Stimulated activated CD4-positive, alpha-beta T cell treated with anti-CD3 and anti-CD28 coated beads, Interleukin-12 subunit alpha, Interleukin-12 subunit beta, amount 100 ng/mL, for 4 hours (primary cell): ENCODE results near the gene PTH2.
"Not testable (repeated sequence)": the region's sequence is repeated elsewhere in the genome, so short reads cannot be mapped to it uniquely, and the experiment has no call there.

Experiments
- DNase-seq: peaks from one replicate; pipeline ENCODE4 v3.0.0-alpha.2; 2020

Gene PTH2, protein sequence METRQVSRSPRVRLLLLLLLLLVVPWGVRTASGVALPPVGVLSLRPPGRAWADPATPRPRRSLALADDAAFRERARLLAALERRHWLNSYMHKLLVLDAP

GRCh38 chr19:49423071-49423984 is at the start of gene PTH2:
TSS of gene PTH2 (minus strand) at chr19:49423441. CDS start at chr19:49423339, 102 bp downstream.
- DNase-seq = no peak

GRCh38 chr19:49472936-49473335 is 49.7 kb upstream of the PTH2 start:
- no peak for DNase-seq

GRCh38 chr19:49470615-49470978 is 47.4 kb upstream of the PTH2 start:
- no peak for DNase-seq

DNA sequence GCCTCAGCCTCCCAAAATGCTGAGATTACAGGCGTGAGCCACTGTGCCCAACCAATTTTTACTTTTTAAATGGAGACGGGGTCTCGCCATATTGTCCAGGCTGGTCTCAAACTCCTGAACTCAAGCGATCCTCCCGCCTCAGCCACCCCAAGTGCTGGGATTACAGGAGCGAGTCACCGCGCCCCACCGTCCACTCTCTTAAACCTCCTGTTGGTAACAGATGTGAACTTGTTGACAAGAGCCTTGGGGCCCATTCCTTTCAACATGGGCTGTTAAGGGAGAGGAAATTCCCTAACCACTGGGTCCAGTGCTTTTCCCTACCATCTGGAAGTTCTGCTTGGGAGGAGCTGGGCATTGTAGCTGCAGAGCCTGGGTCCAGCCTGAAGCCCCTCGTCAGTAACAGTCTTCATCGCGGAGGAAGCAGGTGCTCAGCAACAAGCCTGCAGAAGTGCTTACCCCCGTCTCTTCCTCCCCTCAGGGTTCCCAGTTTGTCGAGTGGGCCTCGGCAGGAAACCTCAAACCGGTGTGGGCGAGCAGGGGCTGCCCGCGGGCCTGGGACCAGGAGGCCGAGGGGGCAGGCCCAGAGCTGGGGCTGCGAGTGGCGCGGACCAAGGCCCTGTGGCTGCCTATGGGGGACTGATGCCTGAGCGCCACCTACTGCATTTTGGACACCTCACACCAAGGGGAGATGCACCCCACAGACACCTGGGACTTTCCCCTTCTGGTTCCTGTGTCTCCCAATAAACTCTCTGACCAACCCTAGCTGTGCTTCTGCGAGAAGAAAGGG is 46.8 kb upstream of the PTH2 start:
- DNase-seq = no peak

DNA sequence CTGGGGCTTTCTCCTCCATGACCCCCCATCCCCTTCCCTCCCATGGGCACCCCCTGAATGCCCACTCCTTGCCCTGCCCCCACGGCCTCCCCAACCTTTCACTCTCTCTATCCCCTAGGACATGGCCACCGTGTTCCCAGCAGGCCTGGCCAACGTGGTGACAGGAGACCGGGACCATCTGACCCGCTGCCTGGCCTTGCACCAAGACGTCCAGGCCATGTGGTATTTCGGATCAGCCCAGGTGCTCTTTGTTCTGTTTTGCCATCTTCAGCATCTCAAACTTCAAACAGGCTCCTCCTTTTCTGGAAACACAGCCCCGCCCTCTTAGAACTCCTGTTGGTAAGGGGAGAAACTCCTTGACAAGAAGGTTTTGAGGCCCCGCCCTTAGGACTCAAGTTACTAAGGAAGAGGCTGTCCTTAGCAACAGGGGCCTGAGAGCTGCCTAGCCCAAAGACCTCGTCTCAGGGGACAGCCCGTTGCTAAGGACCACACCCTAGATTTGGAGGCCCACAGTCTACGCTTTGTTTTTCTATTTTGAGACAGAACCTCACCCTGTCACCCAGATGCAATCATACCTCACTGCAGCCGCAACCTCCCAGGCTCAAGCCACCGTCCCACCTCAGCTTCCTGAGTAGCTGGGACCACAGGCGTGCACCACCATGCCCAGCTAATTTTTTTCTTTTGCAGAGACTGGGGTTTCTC is 45.7 kb upstream of the PTH2 start:
- DNase-seq = no peak

DNA sequence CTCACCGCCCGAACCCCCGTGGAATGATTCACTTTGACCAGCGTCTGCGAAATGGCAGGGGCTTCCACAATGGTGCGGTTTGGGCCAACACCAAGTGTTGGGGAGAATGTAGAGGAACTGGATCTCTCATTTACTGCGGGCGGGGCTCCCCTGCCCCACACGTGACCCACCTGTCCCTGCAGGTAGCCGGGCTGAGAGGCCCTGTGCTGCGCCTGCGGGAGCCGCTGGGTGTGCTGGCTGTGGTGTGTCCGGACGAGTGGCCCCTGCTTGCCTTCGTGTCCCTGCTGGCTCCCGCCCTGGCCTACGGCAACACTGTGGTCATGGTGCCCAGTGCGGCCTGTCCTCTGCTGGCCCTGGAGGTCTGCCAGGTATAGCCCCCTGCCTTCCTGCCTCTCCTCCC is 45.0 kb upstream of the PTH2 start:
- no peak for DNase-seq

DNA sequence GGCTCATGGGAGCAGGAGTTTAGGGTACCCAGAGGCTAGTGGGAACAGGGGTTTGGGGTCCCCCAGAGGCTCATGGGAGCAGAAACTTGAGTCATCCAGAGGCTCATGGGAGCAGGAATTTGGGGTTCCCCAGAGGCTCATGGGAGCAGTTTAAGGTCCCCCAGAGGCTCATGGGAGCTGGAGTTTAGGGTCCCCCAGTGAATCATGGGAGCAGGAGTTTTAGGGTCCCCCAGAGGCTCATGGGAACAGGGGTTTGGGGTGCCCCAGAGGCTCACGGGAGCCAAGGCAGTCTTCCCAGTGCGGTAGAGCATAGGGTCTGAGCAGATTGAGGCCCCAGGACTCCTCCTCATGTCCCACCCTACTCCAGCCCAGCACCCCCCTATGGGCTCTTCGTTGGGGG is 42.1 kb upstream of the PTH2 start:
- no peak for DNase-seq

DNA sequence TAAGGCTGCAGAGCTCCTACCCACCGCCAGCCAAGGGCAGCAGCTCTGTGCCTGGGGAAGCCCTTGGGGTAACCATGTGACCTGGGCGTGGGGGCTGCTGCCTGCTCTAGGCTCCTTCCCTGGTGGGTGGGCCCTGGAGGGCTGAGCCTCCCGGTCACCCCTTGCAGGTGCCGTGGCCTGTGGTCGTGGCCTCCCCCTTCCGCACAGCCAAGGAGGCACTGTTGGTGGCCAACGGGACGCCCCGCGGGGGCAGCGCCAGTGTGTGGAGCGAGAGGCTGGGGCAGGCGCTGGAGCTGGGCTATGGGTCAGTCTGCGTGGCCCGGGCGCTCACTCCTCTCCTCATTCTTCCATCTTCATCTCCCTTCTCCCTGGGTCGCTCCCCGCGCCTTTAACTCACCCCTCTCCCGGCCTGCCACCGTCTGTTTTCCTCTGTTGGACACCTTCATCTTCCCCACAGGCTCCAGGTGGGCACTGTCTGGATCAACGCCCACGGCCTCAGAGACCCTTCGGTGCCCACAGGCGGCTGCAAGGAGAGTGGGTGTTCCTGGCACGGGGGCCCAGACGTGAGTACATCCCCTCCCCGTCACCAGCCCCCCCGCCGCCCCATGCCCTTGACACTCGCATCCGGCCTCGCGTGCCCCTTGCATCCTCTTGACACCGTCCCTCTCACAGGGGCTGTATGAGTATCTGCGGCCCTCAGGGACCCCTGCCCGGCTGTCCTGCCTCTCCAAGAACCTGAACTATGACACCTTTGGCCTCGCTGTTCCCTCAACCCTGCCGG is 40.9 kb upstream of the PTH2 start:
- no peak for DNase-seq

- no peak for DNase-seq
These were observed 39.3 kb upstream of the PTH2 start for GRCh38 chr19:49462492-49462891.

DNA sequence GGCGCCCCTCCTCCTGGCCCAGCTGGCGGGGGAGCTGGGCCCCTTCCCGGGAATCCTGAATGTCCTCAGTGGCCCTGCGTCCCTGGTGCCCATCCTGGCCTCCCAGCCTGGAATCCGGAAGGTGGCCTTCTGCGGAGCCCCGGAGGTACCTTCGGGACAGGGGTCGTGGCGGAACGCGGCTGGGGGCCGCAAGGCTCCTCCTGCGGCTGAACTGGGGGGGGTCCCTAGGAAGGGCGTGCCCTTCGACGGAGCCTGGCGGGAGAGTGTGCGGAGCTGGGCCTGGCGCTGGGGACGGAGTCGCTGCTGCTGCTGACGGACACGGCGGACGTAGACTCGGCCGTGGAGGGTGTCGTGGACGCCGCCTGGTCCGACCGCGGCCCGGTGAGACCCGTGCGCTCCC is 38.4 kb upstream of the PTH2 start:
- DNase-seq = no peak

GRCh38 chr19:49461130-49461529 is 37.9 kb upstream of the PTH2 start:
- DNase-seq = not testable (repeated sequence)

DNA sequence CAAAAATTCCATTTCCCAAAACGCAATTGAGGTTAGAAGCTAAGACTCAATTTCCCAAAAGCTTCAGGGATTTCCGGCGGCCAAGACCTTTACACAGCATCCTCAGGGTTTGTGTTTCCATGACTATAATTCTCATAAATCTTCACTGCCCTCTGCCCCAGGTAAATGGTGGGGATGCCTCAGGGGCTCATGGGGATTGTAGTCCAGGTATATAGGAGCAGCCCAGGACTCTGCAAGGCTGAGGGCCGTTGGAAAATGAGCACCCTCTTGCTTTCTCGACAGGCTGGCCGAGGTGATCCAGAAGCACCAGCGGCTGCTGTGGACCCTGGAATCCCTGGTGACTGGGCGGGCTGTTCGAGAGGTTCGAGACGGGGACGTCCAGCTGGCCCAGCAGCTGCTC is 36.1 kb upstream of the PTH2 start:
- DNase-seq = no peak

- DNase-seq = no peak
These were observed 35.3 kb upstream of the PTH2 start for GRCh38 chr19:49458567-49458903.

GRCh38 chr19:49456326-49456725 is 33.1 kb upstream of the PTH2 start:
- DNase-seq = no peak

DNA sequence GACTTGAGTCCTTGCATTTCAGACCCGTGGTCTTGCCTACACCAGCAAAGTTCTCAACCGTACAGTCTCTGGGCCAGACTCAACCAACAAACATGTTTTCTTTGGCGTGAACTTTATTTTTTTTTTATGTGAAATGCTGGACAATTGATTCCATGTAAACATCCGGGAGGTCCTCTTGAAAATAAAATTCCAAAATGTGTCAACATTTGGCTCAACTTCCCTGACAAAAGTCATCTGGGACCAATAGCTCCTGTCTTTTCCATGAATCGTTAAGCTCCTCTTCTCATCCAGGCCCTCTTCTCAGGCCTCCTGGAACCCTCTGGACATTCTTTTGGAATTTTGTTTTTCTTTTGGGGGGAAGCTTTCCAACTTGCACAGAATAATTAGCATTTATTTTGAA is 32.5 kb upstream of the PTH2 start:
- DNase-seq = no peak

DNA sequence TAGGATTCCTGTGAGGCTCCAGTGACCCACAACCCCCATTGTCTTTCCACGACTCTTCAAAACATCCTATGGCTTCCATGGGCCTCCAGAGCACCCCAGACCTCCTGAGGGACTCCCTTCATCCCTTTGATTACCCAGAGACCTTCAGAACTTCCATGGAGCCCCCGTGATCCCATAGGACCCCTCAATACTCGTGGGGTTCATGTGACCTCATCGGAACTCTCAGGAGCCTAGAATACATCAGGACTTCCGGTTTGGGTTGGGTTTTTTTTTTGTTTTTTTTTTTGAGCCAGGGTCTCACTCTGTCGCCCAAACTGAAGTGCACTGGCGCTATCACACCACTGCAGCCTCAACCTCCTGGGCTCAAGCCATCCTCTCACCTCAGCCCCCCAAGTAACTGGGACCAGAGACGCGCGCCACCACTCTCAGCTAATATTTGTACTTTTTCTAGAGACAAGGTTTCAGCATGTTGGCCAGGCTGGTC is 30.6 kb upstream of the PTH2 start:
- no peak for DNase-seq

- DNase-seq = peak; percentile 96
These were observed 29.9 kb upstream of the PTH2 start, which contains the start of gene ALDH16A1 for GRCh38 chr19:49453013-49453756. TSS of gene ALDH16A1 (plus strand) at chr19:49453225. CDS start at chr19:49453332, 107 bp downstream.

GRCh38 chr19:49451430-49452181 is 28.4 kb upstream of the PTH2 start, which contains the start of gene PIH1D1:
TSS of gene PIH1D1 (minus strand) at chr19:49451814. CDS start at chr19:49451574, 240 bp downstream.
- peak; percentile 87 for DNase-seq

- DNase-seq = no peak
These were observed 27.2 kb upstream of the PTH2 start for GRCh38 chr19:49450405-49450804.

DNA sequence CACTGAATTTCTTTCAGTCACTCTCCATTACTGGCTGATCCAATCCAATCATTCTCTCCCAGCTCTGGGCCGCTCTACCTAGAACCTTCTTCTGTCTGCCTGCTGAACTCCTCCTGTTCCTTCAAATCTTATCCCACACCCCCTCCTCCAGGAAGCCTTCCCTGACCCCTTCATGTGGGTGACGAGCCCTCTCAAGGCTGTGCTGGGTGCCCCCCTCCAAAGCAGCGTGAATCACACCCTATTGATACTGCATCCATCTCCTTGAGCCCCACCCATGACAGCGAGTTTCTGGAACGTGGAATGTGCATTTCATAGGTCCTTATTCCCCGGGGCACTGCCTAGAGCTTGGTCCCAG is 25.2 kb upstream of the PTH2 start:
- DNase-seq = no peak
